GM19238 (cell line): ENCODE data around the gene SGCD.

ENCODE experiments used
- DNase-seq: peaks from one replicate; pipeline ENCODE4 v3.0.0; 2011; ENCODE audit warnings: low spot score; ENCODE audit not compliant: insufficient read length

The SGCD gene

DNA sequence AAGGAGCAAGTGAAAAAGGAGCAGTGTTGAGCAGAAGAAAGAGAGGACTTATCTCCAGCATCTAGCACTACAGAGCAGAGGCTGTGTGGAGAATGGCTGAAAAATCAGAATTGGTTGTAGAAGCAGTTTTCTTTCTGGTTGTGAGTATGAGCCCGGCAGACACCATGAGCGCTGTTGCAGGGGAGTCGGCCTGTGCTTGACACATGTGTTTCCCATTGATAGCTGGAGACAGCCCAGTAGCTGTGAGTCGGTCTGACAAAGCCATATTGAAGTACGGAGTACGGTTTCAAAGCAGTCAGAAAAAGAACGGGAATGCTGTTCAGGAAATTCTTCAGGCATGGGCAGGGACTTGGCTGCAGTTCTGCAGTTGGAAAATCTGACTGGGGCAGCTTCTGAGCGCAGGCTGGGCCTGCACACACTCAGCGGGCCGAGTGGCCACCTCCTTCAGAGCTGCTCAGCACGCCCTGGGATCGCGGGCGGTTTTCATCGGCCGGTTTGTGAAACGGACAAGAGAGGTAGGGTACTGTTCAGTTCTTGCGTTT is at the start of gene SGCD:
Gene SGCD (plus strand): TSS at position 447 of the 542 bp plus-strand sequence.
- DNase-seq: no peak

DNA sequence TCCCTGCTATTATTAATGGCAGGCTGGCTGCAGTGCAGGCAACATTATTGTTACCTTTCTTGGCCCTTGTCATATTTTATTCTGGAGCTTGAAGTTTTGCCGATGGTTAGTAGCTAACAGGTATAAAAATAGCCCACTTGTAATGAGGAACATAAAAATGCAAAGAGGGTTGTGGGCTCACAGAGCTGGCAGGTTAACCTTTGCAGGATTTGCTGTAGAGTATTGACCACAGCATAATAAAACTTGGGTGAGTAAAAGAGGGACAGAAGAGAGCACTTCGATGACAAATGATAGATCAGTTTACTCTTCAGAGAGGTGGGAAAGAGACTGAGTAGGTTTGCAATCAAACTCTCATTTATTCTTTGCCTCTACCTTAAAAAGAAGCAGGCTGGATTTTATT is 49.7 kb upstream of the SGCD start:
- DNase-seq: no peak

DNA sequence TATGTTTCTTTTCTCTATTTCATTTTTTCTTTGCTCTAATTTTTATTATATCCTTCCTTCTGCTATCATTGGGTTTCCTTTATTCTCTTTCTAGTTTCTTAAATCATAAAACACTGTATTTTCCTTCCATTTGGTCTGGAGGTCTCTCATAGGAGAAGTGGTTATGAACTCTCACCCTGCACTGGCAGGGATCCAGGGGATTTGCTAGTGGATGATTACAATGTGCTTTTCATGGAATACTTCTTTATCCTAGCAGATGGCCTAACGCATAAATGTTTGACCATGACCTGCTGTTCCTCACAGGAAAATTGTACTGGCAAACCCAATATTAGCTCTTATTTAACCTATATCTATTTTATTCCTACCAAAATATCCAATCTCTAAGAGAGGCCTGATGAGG is 31.5 kb upstream of the SGCD start:
- DNase-seq: no peak

DNA sequence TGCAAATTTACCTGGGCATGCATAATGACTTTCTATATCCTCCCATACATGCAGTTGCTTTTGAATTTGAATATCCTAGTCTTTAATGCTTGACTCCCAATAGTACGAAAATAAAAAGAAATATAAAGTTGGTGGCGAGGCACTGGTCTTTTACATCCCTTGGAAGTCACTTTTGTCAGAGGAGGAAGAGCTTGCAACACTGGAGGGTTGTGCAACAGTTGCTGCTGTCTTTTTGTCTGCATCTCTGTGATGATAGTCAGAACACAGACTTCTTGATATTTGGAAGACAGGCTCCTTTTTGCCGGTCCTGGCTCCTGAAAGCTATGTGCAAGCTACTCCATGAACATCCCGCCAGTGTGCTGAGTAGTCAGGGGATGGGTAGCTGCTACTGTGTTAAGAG is 16.8 kb upstream of the SGCD start:
- no peak for DNase-seq

DNA sequence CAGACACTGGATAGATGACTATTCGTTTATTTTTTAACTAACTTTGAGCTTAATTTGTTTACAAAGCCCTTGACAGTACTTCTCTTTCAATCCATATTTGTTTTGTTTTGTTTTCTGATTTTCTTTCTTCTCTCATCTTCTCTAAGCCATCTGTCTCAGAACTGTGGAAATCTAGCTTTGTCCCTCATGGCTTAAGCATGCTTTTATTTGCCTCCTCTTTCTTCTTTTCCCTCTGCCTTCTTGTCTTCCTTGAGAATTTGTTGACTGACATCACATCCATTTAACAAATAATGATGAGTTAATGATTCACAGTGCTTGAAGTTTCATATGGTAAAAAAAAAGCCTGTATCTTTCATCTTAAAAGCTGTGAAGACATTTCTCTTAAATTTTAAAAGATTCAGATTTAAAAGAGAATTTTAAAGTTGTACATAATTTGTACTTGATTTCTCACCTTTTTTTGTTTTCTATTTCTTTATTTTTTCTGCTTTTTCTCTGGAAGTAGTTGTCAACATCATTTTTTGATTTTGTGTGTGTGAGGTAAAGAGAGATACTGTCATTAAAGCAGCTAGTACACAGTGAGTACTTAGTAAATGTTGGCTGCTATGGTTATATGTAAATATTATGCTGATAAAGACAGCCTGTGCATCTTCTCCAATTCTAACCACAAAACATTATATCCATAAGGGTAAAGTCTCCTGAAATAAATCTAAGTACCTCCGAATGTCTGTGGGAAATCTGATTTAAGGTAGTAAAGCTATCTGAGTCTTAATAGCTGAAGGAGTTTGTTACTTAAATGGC is 13.9 kb upstream of the SGCD start:
- no peak for DNase-seq

DNA sequence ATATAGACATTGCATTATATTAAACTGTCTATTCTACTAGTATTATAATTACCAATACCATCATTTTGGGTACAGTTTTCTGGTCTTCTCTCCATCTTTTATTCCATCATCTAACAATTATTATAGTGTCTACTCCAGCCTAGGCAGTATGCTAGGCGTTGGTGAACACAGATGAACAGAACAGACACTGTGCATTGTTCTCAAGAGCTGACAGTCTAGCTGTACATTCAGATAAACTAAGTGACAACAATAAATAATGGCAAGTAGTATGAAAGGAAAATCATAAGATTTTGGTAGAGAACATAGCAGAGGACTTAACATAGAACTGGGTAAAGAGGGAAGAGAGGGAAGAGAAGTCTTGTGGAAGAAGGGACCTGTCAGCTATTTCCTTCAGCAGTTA is 12.5 kb upstream of the SGCD start:
- DNase-seq: no peak

DNA sequence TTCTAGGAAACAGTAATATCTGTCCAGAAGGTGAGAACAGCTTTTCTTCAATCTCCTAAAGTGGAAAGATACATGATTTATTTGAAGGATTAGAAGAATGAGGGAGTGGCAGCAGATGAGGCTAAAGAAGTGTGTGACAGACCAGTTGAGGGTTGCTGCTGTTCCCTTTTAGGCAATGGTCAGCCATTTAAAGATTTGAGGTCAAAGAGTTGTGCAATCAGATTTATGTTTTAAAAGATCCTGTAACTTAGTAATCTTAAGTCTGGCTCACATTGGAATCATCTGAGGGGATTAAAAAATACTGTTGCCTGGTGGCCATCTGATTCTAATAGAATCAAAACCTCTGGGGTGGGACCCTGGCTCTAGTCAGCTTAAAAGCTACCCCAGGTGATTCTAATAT is 4.3 kb upstream of the SGCD start:
- no peak for DNase-seq

DNA sequence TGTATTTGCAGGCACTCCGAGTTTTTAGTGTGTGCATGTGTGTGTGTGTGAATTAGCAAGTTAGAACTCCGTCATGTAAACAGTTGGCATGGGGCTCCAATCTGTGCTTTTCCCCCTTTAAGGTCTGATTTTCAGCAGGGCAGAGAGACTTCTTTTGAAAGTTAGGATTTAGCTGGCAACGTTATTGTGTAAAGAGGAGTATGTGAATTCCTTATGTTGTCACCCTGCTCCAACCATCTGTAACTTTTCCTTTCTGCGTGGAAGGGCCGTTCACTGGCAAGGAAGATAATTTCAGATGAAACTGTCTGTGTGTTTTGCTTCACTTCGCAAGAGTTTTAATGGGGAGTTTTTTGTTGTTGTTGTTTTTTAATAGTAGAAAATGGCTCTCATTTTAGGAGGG is 332 bp downstream of the SGCD start:
- no peak for DNase-seq

DNA sequence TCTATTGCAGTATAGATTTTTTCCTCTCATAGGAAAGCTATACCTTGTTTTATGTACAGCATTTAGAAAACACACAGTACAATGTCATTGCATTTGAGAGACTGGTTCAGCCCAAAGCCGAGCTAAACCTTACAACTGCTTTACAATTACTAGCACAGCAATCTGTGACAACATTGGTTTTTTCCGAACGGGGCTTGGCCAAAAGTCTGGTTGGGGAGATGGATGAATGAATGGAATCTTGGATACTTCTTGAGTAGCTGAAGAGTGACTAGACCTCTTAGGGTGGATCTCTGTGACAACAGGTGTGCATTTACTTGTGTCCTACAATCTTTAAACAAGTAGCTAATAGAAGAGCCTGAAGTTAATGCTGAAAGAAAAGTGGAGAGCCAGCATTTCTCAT is 1.2 kb downstream of the SGCD start:
- no peak for DNase-seq

DNA sequence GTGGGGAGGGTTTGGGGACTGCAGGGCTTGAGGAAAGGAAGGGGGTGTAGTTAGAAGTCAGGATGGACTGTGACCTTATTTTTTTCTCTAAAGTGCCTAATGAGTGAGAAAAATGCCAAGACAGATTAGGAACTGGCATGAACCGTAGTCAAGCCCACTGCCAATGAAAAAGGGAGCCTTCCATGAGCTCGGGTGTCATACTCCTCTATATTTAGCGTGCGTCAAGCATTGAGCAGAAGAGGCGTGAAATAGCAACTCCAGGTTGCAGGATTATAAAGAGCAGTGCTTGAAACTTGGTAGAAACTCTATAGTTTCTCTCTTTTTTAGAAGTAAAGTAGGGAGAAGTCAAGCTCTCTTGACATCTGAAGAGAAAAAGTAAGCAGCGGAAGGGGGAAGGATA is 1.8 kb downstream of the SGCD start:
- no peak for DNase-seq

DNA sequence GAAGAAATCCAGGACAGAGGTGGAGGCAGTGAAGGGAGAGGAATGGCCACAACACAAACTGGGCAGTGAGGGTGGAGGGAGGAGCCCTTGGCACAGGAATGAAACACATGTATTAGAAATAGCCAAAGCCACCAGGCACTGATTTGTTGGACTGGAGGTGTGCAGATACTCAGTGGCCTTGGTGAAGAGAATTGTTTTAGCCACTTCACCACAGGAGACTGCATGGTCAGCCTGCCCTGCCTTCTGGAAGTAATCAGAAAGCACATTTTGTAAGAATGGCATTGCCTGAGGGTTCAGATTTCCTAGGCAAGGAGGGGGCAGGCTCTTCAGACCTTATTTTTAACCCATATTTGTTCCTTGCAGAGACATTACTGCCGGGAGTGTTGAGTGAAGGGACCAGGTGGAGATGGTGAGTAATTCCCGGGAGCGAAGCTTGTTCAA is 2.2 kb downstream of the SGCD start:
- no peak for DNase-seq

DNA sequence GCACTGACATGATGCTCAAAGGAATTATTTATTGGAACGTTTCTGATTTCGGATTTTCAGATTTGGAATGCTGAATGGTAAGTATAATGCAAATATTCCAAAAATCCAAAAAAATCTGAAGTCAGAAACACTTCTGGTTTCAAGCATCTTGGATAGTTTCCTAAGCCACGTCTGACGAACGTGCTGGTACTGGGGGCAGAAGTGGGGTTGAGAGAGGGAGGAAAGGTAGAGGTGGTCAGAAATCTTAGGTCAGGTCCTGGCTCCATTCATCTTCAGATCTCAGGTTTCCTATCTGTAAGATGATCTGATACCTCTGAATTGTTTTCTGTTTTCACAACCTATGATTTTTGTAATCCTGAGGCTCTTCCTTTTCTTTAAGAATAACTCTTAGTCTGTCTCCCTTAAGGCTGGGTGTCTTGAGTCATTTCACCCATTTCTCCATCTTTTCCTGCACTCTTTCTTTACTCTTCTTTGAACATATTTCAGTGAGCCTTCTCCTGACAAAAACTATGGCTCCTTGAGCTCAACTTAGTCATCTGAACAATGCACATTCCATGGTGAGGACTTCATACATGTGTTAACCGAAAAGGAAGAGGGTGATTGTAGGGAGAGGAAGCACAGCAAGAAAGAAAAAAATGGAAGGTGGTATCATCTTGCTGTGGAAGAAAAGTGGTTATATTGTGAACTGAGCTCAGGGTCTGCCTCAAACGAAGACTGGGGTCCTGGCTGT is 3.3 kb downstream of the SGCD start:
- DNase-seq: no peak

DNA sequence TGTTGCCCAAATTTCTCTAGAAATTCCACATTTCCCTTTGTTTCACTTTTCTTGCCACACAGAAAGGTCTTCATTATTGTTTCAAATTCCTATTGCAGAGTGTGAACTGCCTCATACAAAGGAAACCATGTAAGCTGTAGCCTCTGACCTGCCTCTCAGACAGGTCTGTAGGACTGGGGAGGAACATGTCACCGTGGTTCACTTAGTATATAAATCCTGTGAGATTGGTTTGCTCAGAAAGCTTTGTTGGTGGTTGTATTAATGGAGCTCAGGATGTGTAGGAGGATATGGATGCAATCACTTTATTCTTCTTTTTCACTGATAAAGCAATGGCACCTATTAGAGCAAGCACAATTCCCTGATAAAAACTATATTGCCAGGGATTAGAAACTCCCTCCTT is 4.2 kb downstream of the SGCD start:
- no peak for DNase-seq

DNA sequence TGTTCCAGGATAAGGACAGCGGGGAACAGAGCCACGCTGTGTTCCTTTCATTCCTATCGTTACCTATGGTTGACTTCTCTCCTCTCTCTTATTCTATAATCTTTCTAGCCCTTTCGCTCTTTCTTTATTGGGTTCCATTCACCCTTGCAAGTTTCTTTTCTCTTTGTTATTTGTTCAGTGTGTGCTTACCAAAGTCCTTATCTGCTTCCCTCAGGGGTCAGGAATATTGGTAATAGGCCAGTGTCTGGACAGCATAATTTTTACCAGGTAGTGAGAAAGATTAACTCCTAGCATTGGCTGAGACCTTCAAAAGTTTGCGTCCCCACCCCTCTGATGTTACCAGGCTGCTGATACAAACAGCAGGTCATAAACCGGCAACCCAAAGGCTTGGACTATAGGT is 4.9 kb downstream of the SGCD start:
- no peak for DNase-seq

DNA sequence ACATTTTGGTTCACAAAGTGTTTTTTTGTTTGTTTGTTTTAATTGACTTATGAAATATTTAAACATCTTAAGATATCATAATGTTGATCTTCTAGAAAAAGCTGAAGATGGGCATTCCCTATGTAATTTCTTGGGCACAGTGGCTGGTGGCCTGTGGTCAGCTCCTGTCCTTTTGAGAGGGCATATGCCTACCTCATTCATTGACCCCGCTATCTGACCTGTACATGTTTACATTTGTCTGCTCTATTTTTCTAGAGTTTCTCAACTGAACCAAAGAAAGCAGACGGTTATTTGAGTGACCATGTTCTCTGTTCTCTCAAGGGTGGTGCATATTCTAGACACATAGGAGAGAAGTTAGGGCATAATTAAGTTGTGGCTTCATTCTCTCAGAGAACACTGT is 5.3 kb downstream of the SGCD start:
- no peak for DNase-seq

DNA sequence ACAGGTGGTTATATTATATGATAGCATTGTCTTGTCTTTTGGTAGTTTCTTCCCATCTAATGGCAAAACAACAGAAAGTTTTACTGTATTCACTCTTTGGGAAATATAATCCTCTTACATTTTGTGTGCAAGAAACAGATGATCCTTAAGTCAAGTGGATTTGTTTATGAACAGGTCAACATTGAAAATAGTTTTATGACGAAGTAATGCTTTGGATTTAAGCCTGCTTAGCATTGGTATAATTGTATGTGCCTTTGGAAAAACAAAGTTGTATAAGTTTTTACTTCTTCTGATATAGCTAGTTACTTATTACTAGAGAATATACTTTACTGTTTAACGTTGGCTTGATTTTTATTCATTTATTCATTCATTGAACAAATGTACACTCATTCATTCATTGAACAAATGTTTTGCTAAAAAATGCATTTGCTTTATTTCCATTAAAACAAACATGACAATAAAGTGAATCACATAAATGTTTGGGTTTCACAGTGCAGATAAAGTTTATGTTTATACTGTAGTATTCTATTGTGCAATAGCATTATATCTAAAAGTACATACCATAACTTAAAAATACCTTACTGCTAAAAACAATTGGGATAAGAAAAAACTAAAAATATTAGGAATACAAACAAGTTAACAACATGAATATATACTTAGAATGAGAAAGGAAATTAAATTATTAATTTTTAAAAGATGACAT is 12.3 kb downstream of the SGCD start:
- DNase-seq: no peak

DNA sequence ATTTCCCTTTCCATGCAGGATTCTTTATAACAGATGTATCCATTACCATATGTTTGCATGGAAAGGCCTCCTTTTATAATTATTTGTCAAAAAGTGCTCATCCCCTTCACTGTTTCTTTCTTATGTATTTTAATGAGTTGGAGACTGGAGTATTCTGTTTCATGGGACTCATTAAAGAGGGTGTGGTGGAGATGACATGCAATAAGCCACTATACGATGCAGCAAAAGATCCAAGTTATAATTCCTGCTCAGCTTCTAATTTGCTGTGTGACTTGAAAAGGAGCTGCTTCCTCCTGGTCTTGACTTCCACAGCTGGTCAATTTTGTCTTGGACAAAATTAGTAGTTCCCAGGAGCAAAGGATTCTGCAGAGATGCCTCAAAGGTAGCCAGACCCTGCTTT is 13.9 kb downstream of the SGCD start:
- DNase-seq: no peak

DNA sequence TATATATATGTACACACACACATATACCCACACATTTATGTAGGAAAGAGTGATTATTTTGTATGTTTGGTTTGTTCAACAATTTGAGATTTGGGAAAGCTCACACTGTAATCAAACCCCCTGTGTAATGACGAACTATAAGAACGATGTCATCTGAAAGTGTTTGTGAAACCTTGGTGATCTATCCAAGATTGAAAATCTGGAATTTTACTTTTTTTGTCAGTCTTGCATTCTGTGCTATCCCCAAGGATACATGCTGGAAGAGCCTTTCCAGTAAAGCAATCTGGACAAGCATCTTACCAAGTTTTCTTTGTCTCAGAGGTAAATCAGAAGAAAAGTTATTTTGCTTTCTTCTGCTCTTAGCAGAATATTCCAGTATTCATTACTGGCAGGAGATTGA is 23.3 kb downstream of the SGCD start:
- DNase-seq: no peak

DNA sequence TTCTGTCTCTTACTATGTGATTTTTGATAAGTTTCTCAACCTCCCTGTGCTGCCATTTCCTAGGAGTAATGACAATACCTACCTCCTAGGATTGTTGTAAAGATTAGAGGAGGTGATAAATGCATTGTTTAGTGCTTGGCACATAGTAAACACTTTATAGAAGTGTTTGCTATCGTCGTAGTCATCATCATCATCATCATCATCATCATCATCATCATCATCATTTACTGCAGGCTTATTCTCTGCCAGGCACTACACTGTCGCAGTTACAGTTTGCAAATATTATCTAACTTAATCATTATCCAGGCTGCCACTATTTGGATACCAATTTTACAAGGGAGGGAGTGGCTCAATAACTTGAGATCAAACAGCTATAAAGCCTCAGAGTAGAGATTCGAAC is 24.5 kb downstream of the SGCD start:
- no peak for DNase-seq

DNA sequence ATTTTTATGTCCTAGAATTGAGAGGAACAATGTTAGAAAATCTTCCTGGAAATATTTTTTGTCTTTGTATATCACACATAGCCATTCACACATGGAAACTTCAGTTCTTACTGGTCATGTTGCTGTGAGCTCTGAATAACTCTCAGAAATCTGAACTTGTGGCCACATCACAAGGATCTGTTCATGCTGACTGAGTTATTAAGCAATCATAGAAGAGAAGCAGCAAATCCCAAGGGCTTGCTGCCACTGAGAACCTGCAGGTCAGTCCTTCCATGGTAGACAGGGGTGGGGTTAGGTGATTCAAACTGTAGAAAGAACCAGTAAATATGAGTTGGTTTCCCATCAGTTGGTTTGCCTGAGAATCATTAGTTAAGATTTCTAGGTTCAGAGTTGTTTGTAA is 27.6 kb downstream of the SGCD start:
- DNase-seq: no peak

DNA sequence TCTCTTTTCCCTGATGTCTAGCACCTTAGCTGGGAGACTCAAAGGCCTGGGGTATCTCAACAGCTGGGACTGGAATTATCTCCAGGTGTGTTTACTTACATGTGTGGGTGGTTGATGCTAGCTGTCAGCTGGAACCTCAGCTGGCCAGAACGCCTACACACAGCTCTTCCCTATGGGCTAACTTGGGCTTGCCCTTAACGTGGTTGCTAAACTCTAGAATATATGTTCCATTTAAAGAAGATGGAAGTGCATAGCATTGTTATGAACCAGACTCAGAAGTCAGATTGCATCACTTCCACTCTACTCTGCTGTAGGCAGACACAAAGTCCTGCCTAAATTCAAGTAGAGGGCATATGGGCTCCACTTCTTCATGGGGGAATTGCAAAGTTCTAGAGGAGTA is 29.3 kb downstream of the SGCD start:
- DNase-seq: no peak

DNA sequence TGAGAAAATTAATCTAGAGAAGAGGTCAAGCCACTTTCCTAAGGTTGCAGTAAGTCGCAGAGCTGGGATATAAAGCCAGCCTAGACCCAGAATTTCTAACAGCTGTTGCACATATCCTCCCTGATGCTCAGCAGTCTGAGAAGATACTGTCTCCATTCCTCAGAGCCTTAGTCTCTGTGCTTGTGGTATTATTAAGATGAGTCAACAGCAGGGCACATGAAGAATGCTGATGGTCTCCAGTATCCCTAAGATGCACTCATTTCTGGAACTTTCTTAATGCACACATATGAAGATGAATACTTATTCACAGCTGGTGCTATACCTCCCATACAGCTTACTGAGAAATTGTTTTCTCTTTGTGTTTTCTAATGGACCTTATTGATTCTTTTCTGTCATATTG is 32.5 kb downstream of the SGCD start:
- no peak for DNase-seq
